Activated naive CD4-positive, alpha-beta T cell treated with anti-CD3 and anti-CD28 coated beads, Interleukin-2, amount 50 U/mL, for 72 hours (primary cell): ENCODE data around the gene KCTD8. TPM values are rescaled to one million over a fixed set of nuclear protein-coding genes. Genes with fewer than 3 reads are reported as not detected.

Experiments used
- ATAC-seq, 2 donors: fragments of 150-1000 bp; cut with Tn5 transposase; 2 replicates each; pipeline ENCODE4 v1.10.0; 2021; ENCODE audit warnings: mild to moderate bottlenecking in 2 of 2, moderate library complexity in 2 of 2
- DNase-seq, 2 donors: peaks; one replicate each; pipeline ENCODE4 v3.0.0; 2021 to 2022; ENCODE audit warnings: low spot score in 2 of 2
- H3K27ac Mint-ChIP-seq, 2 donors: one replicate each; pipeline ENCODE4 v1.8.0; 2022; ENCODE audit warnings: mild to moderate bottlenecking in 2 of 2, mixed read lengths in 2 of 2
- H3K36me3 Mint-ChIP-seq, 2 donors: one replicate each; pipeline ENCODE4 v1.8.0; 2022; ENCODE audit warnings: mixed read lengths in 2 of 2
- H3K9me3 Mint-ChIP-seq, 2 donors: one replicate each; pipeline ENCODE4 v1.8.0; 2022; ENCODE audit warnings: mixed read lengths in 2 of 2
- total RNA-seq, 2 donors: library from RNA; stranded (reverse); gene quantifications; one replicate each; pipeline ENCODE4 v1.2.3, GENCODE V29; 2022

Gene KCTD8
- total RNA-seq, 2 donors from 2014 or later = not detected

DNA sequence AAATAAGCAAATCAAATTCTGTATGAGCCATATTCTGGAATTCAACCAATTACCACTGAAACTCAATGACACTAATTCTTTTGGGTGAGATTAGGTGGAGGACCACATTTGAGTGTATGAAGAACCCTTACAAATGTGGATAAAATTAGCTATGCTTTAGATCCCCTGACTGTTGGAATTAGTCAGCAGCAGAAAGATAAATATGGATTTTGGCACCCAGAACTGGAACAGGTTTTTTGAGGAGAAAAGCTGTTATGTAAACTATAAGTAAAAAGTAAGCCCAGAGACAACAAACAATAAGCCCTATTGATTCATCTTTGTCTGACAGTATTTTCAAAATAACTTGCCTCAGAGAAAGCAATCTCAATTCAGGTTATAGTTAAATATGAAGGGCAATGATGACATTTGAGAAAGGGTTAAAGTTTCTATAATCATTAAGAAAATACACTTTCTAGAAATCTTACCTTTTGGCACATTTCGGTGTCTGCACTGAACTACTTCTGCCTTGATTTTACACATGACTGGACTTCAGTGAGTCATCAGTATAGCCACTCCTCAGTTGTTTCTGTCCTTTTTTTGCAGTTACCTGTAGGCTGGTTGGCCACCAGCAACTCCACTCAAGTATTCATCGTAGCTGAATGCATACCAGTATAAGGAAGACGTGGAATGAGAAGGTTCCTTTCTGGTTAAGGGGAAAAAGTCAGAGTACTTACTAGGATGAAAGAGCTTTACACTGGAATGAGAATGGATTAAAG is 80.0 kb downstream of the KCTD8 start:
- ATAC-seq = no peak
- H3K36me3 Mint-ChIP-seq = no peaks in the 10 kb centered on the region

DNA sequence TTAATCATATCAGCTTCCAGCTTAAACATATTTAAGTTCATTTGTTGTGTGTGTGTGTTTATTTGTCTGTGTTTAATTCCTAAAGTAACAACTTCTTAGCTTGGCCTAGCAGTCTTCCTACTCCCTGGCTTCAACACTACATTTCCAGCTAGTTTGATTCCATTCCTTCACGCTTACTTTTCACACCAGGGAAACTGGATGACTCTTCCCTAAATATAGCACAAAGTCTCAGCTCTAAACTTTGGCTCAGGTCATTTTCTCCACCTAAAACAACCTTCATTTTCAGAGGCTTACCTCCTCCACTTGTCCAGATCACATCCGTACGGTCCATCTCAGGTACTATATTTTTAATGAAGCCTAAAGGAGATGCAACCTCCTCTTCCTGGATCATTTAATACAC is 94.4 kb downstream of the KCTD8 start:
- no peak for ATAC-seq
- peaks cover 9 to 10% of the 10 kb centered on the region in 2 donors for H3K9me3 Mint-ChIP-seq
- no peak overlapping the region for H3K27ac Mint-ChIP-seq

More for the DNA sequence above, 80.0 kb downstream of the KCTD8 start:
- Mint-ChIP-seq H3K9me3 (peaks cover 5 to 9% of the 10 kb centered on the region in 2 donors), H3K27ac (no peak overlapping the region)
- no peak for DNase-seq

DNA sequence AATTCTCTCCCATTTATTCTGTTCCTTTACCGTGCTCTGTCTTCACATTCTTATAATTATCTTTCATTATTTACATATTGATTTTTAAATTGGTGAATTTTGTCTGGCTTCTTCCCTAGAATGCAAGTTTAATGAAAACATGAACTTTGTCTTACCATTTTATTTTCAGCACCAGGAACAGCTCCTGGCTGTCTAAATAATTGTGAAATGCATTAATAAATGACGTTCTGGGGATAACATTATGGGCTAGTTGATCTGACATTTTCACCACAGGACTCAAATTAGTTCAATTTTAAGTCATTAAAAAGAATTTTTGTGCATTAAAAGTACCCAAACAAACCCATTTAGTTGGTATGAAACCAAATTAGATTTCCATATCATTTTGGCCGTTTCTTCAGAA is 97.5 kb downstream of the KCTD8 start:
- DNase-seq = no peak
- no peak overlapping the region for H3K27ac Mint-ChIP-seq
- peaks cover 16 to 17% of the 10 kb centered on the region in 2 donors for H3K9me3 Mint-ChIP-seq
- H3K36me3 Mint-ChIP-seq = no peaks in the 10 kb centered on the region
- ATAC-seq = no peak

More for the DNA sequence above, 94.4 kb downstream of the KCTD8 start:
- DNase-seq = no peak
- no peaks in the 10 kb centered on the region for H3K36me3 Mint-ChIP-seq

DNA sequence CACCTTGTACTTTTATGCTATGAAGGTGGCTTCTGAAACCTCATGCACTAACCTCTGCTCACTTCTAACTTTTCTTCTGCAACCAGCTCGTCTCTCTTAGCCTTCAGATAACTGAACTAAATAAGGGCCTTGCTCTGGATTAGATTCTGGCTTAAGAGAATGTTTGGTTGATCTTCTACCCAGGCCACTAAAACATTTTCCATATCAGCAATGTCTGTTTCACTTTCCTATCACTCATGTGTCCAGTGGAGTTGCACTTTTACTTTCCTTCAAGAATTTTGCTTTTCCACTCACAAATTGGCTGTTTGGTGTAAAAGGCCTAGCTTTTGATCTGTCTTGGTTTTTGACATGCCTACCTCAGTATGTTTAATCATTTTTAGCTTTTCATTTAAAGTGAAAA is 105.8 kb downstream of the KCTD8 start:
- ATAC-seq = no peak
- Mint-ChIP-seq H3K36me3 (no peaks in the 10 kb centered on the region), H3K27ac (no peak overlapping the region), H3K9me3 (peaks cover 14 to 18% of the 10 kb centered on the region in 2 donors)
- DNase-seq = no peak

DNA sequence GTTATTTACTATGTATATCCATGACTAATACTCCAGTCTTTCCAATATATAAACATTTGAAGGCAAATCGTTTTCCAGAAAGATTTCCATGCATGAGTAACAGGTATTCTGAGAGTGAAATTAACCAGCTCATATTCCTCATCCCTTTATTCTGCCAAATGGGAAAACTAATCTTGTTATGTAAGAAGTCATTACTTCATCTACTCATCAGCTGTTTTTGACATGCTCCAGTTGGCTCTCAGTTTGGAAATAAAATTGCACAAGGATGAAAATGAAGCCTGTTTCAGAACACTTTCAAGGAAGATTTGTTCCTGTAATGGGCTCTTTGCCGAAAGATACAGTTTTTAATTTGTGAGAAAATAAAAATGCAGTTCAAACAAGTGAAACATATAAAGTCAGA is 121.9 kb downstream of the KCTD8 start:
- Mint-ChIP-seq H3K9me3 (peaks cover 0 to 9% of the 10 kb centered on the region in 2 donors), H3K27ac (no peak overlapping the region), H3K36me3 (no peaks in the 10 kb centered on the region)
- no peak for ATAC-seq
- DNase-seq = no peak

DNA sequence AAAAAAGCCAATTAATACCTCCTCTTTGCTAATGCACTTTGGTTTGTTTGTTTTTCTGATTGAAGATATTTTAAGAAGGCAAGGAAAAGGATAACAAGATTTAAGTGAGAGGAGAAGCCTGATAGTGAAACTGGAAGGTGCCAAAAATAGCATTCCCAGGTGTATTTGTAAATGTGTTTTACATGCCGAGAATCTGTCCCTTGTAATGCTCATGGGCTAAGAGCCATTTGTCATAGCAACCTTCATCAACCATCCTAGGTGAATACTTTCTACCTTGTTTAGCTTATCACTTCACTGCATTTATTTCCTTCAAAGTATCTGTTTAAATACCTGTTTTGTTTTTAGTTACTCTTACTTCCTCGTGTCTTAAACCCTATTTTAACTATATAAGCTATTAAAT is 127.8 kb downstream of the KCTD8 start:
- peaks cover 14 to 25% of the 10 kb centered on the region in 2 donors for H3K9me3 Mint-ChIP-seq
- no peak for ATAC-seq
- H3K27ac Mint-ChIP-seq = no peak overlapping the region

DNA sequence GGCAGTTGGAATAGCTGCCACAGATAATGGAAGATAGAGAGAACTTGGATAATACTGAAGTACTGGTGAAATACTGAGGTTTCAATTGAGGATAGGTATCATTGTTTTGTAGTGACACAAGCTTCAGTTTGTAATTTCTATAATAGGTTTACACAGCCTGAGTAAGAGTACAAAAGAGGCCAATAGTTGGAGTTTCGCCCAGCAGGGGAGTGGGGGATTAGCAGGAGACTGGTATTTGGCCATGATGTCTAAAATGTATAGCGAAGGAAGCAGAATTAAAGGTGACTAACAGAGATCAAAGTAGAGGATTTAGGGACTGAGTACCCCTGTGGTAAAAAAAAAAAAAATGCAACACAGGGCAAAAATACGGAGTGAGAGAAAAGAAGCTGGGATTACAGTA is 129.5 kb downstream of the KCTD8 start:
- peaks cover 14 to 21% of the 10 kb centered on the region in 2 donors for H3K9me3 Mint-ChIP-seq
- ATAC-seq (no peak), DNase-seq (no peak)
- H3K36me3 Mint-ChIP-seq = peaks cover 0 to 11% of the 10 kb centered on the region in 2 donors
- no peak overlapping the region for H3K27ac Mint-ChIP-seq

More for the DNA sequence above, 127.8 kb downstream of the KCTD8 start:
- DNase-seq = no peak
- H3K36me3 Mint-ChIP-seq = peaks cover 0 to 11% of the 10 kb centered on the region in 2 donors

DNA sequence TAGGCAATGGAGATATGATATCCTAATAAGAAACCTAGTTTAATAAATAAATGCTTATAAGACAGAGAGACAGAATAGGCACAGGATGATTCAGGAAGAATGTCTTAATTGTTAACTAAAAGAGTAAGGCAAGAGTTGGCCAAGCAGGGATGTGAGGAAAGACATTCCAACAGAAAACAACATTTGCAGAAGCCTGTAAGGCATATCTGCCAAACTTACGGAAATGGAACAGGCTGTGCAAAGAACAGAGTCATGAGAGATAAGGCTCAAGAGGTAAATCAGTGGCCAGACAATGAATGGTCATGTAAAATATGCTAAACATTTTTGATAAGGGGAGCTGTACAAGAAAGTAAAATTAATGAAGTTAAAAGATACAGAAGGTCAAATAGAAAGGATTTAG is 134.9 kb downstream of the KCTD8 start:
- H3K36me3 Mint-ChIP-seq = peaks cover 0 to 7% of the 10 kb centered on the region in 2 donors
- no peak for ATAC-seq

DNA sequence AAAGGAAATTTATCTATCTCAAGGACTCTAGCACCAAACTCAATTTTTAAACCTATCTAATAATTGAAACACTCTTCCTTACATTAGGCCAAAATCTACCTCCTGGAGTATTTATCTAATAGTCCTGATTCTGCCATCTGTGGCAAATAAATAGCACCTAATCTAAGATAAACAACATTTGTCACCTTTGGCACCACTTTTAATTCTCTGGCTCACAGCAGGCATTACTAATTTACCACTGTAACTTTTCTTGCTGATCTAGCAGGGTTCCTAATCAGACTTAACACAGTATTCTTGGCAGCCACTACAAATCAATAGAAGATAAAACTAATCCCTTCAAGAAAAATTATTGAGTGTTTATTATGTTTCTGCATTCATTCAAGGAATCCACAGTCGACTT is 161.1 kb downstream of the KCTD8 start:
- Mint-ChIP-seq H3K27ac (no peak overlapping the region), H3K9me3 (peaks cover 12 to 28% of the 10 kb centered on the region in 2 donors), H3K36me3 (no peaks in the 10 kb centered on the region)
- DNase-seq (no peak), ATAC-seq (no peak)

More for the DNA sequence above, 134.9 kb downstream of the KCTD8 start:
- no peak for DNase-seq
- H3K9me3 Mint-ChIP-seq = peaks cover 12 to 17% of the 10 kb centered on the region in 2 donors
- no peak overlapping the region for H3K27ac Mint-ChIP-seq

DNA sequence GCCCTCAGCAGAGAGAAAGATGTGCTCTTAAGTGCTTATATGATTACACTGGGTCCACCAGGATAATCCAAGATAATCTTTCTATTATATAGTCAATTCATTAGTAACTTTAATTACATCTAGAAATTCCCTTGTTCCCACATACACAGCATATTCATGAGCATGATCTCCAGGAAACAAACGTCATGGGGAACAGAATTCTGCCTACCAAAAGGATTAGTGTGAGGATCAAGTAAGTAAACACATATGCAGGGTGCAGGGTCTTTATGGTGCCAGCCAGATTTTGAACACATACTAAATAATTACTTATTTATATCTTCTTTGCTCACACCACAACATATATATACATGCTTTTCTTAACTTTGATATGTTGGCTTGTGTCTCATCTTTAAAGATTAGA is 169.1 kb downstream of the KCTD8 start:
- no peak overlapping the region for H3K27ac Mint-ChIP-seq
- peaks cover 9 to 17% of the 10 kb centered on the region in 2 donors for H3K9me3 Mint-ChIP-seq
- ATAC-seq (no peak), DNase-seq (no peak)
- no peaks in the 10 kb centered on the region for H3K36me3 Mint-ChIP-seq

DNA sequence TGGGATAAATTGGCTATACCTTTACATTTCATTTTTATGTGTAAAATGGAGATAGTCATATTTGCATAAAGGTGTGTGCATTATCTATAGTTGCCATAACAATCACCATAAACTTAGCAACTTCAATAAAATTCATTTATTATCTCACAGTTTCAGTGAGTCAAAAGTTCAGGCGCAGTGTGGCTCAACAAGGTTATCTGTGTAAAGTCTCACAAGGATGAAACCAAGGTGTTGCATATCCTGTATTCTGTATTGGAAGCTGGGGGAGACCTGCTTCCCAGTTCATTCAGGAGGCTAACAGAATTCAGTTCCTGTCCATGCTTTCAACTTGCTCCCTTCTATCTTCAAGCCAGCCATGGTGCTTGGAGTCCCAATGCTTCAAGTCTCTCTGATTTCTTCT is 169.5 kb downstream of the KCTD8 start:
- peaks cover 9 to 17% of the 10 kb centered on the region in 2 donors for H3K9me3 Mint-ChIP-seq
- H3K27ac Mint-ChIP-seq = no peak overlapping the region
- H3K36me3 Mint-ChIP-seq = no peaks in the 10 kb centered on the region
- ATAC-seq (no peak), DNase-seq (no peak)

DNA sequence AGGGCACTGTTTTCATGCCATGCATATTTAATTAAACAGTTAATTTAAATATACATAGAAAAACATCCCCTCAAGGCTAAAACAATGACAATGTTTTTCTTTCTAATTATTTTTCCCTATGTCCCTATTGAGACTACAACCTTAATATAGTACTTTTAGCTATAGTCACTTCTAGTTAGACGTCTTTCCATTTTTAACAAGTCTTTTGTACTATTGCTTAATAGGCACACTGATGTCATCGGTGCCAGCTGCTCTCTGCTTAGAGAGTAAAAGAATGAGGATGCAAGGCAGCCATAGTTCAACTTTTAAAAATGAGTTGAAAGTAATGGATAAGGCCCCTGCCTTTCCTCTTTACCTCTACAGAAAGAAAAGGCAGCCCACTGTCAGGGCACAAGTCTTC is 191.1 kb downstream of the KCTD8 start:
- Mint-ChIP-seq H3K27ac (no peak overlapping the region), H3K36me3 (no peaks in the 10 kb centered on the region), H3K9me3 (peaks cover 4 to 12% of the 10 kb centered on the region in 2 donors)
- ATAC-seq = no peak
- DNase-seq = no peak

DNA sequence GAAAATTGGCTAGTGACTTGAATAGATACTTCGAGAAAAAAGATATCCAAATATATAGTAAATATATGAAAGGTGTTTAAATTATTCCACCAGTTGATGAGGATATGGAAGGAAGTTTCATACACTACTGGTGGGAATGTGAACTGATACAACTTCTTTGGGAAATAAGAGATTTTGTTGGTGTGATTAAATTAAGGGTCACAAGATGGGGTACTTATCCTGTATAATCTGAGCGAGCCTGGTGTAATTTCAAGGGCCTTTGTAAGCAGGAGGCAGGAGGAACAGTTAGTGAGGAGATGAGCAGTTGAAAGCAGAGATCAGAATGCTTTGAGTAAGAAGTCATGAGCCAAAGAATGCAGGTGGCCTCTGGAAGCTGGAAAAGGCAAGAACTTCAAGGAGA is 192.2 kb downstream of the KCTD8 start:
- DNase-seq (no peak), ATAC-seq (no peak)
- H3K27ac Mint-ChIP-seq = no peak overlapping the region
- H3K36me3 Mint-ChIP-seq = no peaks in the 10 kb centered on the region
- H3K9me3 Mint-ChIP-seq = peaks cover 4 to 12% of the 10 kb centered on the region in 2 donors

DNA sequence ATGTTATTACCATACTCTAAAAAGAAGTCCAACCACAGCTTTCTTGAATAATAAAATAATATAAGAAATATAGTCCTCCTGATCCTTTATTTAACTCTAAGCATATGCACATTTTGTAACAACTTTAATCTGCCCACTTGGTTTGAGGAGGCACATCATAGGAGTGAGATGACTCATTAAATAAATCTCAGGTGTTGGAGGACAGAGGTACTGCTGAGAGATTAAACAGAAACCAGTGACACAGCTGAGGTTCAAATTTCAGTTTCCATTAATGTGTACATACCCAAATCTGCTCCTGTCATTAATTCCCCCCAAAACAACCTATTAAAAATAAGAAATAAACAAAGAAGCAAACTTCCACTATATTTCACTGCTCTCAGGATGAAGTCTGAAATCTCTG is 211.0 kb downstream of the KCTD8 start:
- no peak for DNase-seq
- H3K36me3 Mint-ChIP-seq = no peaks in the 10 kb centered on the region
- H3K9me3 Mint-ChIP-seq = peaks cover 6 to 21% of the 10 kb centered on the region in 2 donors
- no peak overlapping the region for H3K27ac Mint-ChIP-seq
- no peak for ATAC-seq

DNA sequence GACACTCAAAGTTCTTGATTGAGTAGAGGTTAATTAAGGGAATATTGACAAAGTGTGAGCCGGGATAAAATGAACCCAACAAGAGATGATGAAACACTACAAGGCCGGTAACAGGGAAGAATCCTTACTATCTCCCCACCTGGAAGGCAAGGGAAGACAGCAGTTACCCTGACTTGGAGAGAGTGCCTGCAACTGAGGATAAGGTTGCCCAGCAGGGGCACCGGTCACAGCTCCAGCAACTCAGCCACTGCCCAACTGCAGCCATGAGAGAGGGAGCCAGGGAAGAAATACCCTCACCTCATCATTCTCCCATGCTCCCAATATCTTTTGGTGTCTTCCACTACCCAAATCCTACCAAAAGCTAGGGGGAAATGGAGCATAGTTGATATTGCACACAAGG is 212.7 kb downstream of the KCTD8 start:
- Mint-ChIP-seq H3K27ac (no peak overlapping the region), H3K9me3 (peaks cover 10 to 27% of the 10 kb centered on the region in 2 donors), H3K36me3 (no peaks in the 10 kb centered on the region)
- ATAC-seq = no peak
- DNase-seq = no peak

DNA sequence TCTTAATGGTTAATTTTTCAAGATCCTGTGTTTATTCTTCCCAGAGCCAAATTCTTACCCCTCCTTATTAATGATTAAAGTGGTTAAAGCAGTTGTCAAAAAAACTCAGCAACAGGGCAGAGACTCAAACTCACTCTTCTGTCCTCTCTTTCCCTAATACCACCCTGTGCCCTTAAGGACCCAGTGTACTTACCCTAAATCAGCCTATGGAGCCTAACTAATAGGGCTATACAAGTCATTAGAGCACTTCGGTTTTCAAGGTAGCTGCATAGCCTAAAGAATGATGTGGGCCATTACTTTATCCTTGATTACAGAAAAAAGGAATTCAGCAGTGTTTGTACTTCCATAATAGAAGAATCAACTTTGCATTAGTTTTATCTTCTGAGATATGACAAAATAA is 216.3 kb downstream of the KCTD8 start:
- H3K9me3 Mint-ChIP-seq = peaks cover 13 to 28% of the 10 kb centered on the region in 2 donors
- H3K27ac Mint-ChIP-seq = no peak overlapping the region
- no peaks in the 10 kb centered on the region for H3K36me3 Mint-ChIP-seq
- ATAC-seq (no peak), DNase-seq (no peak)

DNA sequence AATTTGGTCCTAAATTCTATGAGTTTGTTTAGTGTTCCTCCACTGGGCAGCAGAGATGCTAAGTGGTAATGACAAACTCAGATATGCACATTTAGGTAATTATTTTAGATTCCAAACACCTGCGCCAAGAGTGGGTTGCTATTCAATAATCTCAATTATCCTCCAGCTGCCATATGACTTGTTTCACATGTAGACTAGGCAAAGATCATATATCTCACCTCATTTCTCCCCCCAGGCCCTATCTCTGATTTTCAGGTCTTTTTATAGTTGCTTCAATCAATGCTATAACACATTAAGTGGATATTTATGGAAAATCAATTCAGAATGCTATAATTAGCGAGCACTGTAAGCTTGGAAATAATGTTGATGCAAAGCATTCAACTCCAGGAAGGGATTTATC is 217.6 kb downstream of the KCTD8 start:
- Mint-ChIP-seq H3K27ac (no peak overlapping the region), H3K9me3 (peaks cover 20 to 23% of the 10 kb centered on the region in 2 donors), H3K36me3 (no peaks in the 10 kb centered on the region)
- ATAC-seq (no peak), DNase-seq (no peak)

DNA sequence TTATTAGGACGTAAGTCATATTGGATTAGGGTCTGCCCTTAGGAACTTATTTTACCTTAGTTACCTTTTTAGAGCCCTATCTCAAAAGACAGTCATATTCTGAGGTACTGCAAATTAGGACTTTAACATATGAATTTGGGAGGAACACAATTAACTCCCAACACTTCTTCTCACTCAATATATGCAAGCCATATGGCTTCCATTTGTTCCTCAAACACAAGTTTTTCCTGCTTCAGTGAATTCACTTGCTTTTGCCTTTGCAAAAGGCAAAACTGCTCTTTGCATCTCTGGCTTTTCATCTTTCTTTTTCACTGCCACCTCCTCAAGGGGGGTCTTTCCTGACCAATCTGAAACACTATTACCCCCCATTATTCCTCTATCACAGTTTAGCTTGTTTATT is 220.3 kb downstream of the KCTD8 start:
- ATAC-seq (no peak), DNase-seq (no peak)
- Mint-ChIP-seq H3K27ac (no peak overlapping the region), H3K9me3 (peaks cover 25% of the 10 kb centered on the region in 2 donors), H3K36me3 (no peaks in the 10 kb centered on the region)
